ENCODE data around the gene CASP7.
"Not testable (repeated sequence)": the region's sequence is repeated elsewhere in the genome, so short reads cannot be mapped to it uniquely, and the experiment has no call there.

CASP7 gene

DNA sequence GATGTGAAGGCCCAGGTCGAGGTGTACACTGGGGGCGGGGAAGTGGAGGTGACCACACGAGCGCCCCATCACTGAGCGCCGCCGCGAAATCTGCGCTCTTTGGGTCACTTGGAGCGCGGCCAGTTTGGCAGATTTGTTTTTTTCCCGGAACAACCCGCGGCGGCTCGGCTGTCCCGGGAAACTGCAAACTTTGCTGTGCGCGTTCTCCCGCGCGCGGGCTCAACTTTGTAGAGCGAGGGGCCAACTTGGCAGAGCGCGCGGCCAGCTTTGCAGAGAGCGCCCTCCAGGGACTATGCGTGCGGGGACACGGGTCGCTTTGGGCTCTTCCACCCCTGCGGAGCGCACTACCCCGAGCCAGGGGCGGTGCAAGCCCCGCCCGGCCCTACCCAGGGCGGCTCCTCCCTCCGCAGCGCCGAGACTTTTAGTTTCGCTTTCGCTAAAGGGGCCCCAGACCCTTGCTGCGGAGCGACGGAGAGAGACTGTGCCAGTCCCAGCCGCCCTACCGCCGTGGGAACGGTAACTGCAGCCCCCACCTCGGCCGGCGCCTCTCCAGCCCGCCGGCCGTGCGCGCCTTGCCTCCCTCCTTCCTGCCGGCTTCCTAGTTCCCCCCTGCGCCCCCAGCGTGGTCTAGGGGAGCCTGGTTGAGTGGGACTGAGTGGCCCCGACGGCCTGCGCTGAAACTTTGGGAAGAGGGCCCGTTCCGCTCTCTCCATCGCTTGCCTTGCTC lies at the start of gene CASP7:
Gene CASP7 (plus strand): TSS at position 450 of the 727 bp plus-strand sequence. CDS start 17,582 bp downstream, outside the sequence.
- DNase-seq, result peak; percentile 86

DNA sequence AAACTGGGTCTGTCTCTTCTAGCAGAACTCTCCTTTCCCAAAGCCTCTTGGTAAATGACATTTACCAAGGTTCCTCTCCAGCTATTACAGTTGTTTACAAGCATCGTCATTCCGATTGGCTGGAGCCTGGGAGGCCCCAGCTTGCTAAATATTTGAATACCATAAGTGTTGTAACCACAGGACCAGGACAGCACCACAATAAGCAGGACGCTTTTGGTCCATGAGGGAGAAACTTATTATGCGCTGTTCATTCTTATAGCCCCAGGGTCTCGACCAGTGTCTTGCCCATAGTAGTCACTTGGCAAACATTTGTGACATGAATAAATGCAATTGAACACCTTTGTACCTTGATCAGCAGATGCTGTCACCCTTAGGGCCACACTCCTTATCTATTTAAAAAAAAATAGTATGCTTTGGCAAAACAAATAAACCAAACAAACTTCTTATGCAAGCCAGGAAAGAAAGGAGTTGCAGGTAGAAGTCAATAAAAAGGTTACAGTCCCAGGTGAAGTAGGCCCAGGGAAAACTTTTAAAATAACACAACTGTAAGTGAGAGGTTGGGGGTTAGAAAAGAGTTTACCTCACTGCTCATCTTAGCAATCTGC lies 48.7 kb upstream of the CASP7 start:
- DNase-seq, result no peak

DNA sequence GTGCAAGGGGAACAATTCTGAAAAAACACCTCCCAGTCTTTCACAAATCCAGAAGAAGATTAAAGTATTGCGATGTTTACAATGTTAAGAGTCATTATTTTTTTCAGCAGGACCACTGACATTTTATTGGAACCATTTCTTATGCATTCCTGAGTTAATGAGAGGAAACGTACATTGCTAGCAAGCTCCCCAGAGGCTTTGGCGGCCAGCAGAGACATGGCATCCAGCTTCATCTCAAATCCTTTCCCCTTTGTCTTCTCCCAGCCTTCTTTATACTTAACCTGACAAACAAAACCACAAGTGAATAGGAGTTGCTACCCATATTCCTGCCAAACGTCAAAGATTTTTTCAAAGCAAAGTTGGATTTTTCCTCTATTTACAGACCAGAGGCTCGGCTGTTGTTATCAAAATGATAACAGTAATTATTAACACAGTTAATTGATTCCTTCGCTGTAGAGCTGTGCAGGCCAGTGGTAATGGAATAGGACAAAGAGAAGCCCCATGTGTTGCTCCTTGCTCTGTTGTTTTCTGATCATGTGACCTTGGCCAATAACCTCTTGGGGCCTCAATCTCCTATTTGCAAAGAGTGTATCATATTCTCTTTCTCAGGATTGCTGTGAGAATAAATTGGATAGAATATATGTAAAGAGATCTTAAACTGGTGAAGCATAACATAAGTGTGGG lies 47.9 kb upstream of the CASP7 start:
- no peak for DNase-seq

DNA sequence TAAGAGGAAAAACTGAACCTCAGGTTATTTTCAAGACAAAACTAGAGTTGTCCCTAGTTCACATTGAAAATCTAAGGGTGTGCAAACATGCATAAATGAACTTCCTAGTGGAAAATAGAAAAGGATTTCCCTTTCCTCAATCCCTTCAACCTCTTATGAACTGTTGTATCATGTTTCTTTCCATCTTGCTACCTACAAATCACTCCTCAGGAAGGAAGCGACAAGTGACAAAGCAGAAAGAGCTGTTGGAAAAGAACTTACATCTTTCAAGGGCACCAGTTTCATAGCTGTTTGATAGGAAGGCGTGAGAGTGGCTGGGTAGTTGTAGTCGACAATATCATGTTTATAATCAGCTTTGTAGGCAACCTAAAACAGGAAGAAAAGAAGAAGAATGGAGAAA lies 39.7 kb upstream of the CASP7 start:
- no peak for DNase-seq

DNA sequence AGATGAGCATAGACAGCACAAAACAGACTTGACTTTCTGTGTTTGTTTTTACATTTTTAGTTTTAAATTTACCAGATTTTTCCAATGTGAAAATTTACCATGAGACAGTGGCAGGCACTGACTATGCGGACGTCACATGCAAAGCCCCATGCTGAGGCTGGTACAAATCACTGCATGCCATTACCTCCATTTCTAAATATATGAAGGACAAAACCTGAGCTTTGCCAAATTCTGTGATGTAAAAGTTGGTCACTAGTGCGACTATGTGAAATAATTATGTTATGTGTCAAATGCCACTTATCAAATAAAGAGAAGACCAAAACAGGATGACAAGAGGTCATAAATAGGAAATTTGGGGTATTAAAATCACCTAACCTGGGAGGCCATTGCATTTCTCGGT lies 38.0 kb upstream of the CASP7 start:
- DNase-seq, result no peak

DNA sequence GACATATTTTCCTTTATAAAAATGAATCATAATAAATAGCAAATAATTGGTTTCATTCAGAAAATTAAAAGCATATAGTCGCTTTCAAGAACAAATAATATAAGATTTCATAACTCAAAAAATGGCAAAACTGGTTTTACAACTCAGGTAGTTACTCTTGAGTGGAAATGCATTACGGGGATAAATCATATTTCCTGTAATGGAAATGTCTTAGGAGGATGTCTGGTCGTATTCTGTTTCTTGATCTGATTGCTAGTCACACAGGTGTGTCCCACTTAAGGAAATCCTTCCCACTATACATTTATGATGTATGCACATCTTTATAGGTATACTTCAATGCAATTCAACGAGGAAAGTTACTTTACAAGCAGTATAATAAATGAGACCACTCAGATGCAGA lies 36.5 kb upstream of the CASP7 start:
- DNase-seq, result no peak

DNA sequence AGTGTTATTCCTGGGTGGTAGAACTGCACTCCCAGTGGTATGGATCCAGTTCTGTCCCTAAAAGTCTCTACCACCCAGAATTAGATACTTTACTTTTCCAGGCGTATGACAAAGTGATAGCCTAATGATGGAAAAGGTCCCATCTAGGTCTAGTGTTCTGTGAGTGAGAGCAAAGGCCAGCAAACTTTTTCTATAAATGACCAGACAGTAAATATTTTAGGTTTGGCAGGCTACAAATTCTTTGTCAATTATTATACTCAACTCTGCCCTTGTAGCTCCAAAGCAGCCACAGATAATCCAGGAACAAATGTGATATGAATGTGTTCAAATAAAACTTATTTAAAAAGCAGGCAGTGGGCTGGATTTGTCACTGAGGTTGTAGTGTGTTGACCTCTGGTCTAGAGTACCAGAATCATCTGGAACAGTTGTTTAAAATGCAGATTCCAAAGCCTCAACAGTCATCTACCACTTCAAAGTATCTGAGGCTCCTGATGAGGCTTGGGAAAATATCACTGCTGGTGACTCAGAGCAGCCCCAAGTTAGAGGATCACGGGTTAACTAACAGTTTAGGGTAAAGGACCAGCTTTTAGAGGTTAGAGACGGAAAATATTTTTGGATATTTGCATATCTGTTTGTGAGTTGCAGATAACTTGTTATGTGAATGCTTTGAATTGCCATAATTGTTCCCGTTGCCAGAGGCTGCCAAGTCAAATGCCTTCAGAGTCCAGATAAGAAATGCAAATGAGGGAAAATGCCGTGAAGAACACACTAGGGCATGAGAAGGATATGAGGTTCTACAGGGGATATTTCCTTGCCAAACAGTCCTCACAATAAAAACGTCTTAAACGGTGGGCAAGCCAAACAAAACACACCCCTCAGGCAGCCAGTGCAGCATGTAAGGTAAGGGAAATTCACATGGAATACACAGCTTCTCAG lies 35.3 kb upstream of the CASP7 start:
- DNase-seq, result no peak

DNA sequence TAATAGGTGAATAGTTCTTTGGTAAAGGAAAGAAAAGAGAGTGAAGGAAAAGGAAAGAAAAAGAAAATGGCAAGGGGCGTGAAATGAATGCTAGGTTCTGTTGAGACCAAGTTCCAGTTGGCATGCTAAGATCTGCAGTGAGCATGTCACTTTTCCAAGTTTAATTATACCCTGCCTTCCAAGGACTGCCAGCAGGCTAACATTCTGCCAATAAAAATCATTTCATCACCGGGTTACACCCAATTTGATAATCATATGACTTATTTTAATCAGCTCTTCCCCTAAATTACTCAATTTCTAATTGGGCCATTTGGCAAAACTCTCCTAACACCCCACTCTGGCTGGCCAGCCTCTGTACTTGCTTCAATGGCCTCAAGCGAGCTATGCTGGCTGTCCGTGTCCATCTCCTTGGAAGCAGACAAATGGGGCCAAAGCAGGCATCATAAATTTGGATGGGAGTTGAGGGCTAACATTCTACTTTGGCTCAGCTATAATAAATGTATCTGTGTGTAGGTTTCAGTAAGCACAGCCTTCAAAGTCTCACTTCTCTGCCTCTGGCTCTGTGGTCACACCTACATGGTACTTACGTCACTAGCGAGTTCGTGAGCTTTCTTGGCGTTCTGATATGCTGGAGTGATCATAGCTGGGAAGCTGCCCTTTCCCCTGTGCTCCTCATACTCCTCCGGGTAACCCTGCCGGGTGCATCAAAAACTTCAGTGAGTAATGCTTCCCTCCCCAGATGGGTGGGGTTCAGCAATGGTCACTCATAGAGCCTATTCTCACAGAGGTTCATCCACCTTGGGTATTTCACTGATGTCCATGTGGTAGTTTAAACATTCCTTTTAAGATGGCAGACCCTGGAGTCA lies 33.1 kb upstream of the CASP7 start:
- DNase-seq, result no peak

DNA sequence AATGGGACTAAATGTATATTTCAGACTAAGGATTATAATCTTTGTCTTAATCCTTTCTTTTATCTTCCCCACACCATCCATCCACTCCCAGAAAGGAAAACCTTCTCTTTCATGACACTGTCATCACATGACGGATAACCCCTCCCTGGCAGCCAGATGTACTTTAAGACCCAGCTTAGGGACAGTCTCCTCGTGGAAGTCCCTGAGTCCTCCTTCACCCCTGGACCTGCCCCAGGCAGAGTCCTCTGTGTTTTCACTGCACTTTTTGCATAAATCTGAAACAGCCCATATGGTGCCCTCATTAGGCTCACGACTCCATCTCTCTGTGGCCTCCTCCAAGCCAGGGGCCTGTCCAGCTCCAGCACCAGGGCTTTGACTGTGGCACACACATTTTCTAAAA lies 31.9 kb upstream of the CASP7 start:
- DNase-seq, result no peak

DNA sequence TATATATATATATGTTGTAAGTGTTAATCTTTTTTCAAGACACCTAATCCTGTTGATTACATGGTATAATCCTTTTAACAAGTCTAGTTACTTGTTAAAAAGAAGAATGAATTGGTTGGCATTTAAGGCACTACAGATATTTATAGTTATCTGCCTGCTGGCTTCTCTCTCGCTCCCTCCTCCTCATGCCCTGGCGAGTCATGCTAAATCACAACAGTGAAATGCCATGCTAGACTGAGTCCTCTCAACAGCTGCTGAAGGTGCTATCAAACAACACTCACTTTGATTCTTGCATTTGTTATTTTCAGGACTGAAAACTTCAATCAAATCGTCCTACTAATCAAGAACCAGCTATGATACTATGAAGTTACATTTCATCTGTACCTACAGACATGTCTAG lies 31.2 kb upstream of the CASP7 start:
- DNase-seq, result no peak

DNA sequence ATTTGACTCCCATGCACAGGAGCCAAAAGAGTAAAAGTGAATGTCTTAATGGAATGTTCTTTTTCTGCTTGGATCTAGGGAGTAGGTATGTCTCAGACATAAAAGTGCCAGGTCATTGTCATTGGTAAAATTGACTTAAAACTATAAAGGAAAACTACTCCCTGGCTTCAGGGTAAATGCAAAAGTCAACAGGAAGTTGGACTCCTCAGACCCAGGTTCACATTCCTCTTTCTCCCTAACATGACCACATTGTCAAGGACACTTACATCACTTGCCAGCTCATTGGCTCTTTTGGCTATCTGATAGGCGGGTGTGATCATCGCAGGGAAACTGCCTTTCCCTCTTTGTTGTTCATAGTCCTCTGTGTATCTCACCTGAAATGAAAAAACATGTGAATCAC lies 29.5 kb upstream of the CASP7 start:
- no peak for DNase-seq

DNA sequence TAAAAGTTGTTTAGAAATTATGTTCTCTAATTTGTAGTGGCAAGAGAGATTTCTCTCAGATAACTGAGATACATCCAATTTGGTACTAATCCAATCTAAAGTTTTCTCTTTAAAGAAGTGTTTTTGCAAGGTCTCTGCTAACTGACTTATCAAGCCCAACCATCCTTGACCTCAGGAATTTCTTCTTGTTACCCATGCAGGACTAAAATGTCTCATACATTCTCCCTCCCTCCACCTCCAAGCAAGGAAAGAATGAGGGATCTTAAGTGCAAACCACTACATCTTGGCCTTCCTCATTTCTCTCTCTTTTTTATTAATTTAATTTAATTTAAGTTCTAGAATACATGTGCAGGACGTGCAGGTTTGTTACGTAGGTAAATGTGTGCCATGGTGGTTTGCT lies 28.7 kb upstream of the CASP7 start:
- no peak for DNase-seq

DNA sequence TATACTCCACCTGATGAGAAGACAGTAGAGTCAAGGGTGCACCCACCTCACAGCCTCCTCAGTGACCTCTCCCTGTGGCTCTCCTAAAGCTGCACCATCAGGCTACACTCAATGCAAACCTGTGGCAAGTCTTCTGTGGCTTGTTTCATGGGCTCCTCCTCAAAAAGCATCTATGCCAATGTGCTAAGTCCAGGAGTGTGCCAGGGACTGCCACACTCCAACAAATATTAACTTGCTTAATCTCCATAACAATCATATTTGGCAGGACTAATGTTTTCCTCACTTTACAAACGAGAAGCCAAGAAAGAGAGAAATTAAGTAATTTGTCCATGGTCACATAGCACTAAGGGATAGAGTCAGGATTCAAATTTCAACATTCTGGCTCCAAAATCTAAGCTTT lies 27.8 kb upstream of the CASP7 start:
- no peak for DNase-seq

DNA sequence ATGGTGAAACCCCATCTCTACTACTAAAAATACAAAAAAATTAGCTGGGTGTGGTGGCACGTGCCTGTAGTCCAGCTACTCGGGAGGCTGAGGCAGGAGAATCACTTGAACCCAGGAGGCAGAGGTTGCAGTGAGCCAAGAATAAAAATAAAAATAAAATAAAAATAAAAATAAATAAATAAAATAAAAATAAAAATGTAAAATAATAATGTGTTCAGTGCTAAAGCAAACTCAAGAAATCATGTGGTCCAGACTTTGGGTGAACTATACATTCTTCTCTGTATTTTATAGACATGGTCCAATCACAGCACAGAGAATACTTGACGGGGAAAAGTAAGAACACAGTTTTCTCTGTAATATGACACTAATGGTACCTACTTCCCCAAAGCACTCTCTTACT lies 27.3 kb upstream of the CASP7 start:
- not testable (repeated sequence) for DNase-seq

DNA sequence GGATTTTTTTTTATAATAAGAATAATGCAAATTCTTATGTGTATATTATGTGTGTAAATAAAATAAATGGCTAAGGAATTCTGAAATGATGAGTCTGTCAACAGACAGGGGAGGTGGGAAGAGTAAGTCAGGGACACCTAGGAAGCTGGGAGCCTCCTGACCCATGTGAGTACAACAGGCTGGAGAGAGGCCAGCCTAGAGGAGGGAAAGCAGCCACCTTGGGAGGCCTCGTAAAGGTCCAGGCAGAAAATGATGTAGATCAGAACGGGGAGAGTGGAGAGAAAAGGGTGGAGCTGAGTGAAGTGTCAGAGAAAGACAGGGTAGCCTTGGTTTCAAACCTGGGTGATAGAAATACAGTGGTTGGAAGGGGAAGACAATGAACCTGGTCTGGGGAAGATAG lies 22.8 kb upstream of the CASP7 start:
- no peak for DNase-seq

DNA sequence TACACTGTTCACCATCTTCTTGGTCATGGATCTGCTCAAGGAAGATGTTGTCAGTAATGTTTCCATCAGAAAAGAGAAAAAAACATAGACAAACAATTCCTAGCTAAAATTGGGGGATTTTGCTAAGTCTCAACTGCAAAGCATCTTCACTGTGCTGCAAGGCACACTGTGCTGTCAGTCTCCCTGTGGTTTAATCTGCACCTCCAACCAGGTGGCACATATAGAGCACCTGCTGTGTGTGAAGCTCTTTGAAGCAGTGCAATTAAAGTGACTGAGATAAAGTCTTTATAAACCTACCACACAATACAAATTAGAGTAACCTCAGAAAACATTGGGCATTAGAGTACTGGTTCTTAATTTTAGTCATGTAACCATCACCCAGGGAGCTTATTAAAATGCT lies 22.2 kb upstream of the CASP7 start:
- no peak for DNase-seq

DNA sequence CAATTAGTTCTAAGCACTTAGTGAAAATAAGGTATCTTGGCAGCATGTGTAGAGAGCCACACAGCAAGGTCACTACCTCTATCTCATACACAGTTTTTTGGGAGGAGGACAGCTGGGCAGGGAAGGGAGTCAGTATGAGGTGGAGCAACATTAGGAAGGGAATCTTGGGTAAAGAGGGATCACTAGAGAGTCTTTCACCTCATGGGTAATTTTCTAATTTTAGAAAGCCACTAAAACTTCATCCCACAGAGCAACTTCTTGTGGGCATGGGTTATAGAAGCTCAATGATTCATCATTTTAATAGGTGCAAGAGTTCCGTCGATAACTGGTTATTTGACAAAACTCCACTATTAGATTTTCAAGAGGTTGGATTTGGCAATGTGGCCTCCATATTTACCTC lies 18.4 kb upstream of the CASP7 start:
- DNase-seq, result no peak

DNA sequence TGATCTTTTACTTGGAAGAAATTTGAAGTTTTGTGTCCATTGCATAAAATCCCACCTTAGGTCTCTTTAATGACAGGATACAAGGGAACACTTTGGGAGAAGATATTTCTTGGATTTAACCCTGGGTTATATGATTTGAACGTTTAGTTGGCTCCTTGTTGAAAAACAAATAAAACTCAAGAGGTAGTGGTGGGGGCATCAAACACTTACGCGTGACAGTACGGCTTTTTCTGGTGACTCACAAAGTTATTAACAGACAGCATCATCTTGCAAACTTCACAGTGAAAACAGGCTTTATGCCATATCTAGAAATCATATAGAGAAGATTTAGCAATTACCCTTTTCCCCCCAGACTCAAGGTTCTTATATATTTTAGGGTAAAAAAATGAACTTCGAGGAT lies 16.6 kb upstream of the CASP7 start:
- no peak for DNase-seq

DNA sequence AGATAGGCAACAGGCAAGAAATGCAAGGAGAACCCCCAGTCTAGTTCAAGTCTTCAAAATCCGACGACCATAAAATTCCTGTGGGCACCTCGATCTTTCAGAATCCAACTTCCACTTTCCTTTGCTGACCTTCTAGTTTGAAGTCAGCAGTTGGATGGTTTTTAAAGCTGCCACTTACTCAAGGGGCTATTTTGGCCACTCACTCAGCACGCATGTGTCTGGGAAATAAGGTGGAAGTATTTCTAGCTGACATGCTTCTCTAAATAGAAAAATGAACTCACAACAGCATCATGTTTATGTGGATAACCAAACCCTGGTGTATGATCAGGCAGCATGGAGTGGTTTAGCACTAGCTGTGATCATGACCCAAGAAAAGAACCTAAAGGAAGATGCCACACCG lies 15.8 kb upstream of the CASP7 start, which contains the start of gene NRAP:
Gene NRAP (minus strand): TSS at position 134 of the 400 bp plus-strand sequence. CDS start 159 bp downstream, outside the sequence.
- DNase-seq, result no peak

DNA sequence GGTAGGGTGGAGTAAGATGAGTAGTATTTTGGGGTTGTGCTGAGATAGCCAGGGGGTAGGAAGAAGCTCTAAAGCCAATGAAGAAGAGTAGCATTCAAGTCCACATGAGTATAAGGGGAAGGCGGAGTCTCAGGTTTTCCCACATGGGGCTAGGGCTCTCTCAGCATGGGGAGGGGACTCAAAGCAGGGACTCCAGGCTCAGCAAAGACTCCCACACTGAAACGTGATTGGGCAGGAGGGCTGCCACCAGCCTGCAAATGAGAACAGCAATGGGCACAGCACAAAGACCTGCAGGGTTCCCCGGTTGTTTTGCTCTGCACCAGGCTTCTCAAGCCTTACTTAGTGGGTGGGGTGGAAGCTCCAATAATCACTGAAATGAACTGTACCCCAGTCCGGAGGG lies 14.4 kb upstream of the CASP7 start:
- DNase-seq, result no peak

DNA sequence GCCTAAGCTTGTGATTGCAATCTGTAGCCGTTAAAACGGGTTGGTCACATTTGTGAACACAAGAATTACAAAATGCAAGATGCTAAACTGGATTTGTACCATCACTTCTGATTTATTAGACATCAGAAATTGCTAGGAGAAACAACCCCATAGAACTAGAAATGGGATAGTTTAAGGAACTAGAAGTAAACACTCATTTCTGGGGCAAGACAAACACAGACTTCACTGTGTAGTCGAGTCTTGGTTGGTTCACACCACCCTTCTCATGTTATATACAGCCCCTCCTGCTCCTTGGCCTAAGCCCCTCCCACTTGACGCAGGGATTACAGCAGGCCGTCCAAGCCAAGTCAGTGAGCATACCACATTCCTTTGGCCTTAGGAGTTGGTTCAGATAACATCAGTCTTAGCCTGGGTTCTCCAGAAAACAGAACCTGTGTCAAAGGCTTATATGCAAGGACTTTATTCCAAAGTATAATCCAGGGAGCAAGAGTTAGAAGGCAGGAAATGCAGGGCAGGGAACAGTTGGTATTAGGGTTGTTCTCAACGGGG lies 13.8 kb upstream of the CASP7 start:
- DNase-seq, result no peak
